GM23248 (cell line): ENCODE measurements around the gene CPA5. TPM values are rescaled to one million over a fixed set of nuclear protein-coding genes. Genes with fewer than 3 reads are reported as not detected.

Experiments
- DNase-seq: peaks from one replicate; pipeline ENCODE4 v3.0.0-alpha.2; 2015
- H2AFZ ChIP-seq: fragments of 200-600 bp; sonication (generic); 2 replicates; pipeline ENCODE4 v1.6.1; 2016; ENCODE audit warnings: antibody characterized with exemption
- H3F3A ChIP-seq: fragments of 200-600 bp; sonication (generic); 2 replicates; pipeline ENCODE4 v1.6.1; 2016; ENCODE audit warnings: mild to moderate bottlenecking, antibody characterized with exemption, mixed run types; ENCODE audit not compliant: insufficient read depth
- H3K27ac ChIP-seq: fragments of 200-600 bp; sonication (generic); 2 replicates; pipeline ENCODE4 v1.5.1; 2016; ENCODE audit warnings: mild to moderate bottlenecking
- H3K27me3 ChIP-seq: fragments of 200-600 bp; sonication (generic); replicated peaks from 2 replicates; pipeline ENCODE4 v1.6.1; 2016; ENCODE audit warnings: mild to moderate bottlenecking; ENCODE audit not compliant: insufficient read depth
- H3K36me3 ChIP-seq: fragments of 200-600 bp; sonication (generic); 2 replicates; pipeline ENCODE4 v1.6.1; 2016; ENCODE audit warnings: low read depth, mild to moderate bottlenecking
- H3K4me1 ChIP-seq: fragments of 200-600 bp; sonication (generic); 2 replicates; pipeline ENCODE4 v1.6.1; 2016; ENCODE audit warnings: mild to moderate bottlenecking; ENCODE audit not compliant: insufficient read depth
- H3K4me2 ChIP-seq: fragments of 200-600 bp; sonication (generic); one replicate; pipeline ENCODE4 v1.6.1; 2016; ENCODE audit warnings: mild to moderate bottlenecking; ENCODE audit not compliant: unreplicated experiment
- H3K4me3 ChIP-seq: fragments of 200-600 bp; sonication (generic); 2 replicates; pipeline ENCODE4 v1.5.1; 2016; ENCODE audit warnings: mild to moderate bottlenecking
- H3K79me2 ChIP-seq: fragments of 200-600 bp; sonication (generic); 2 replicates; pipeline ENCODE4 v1.6.1; 2016; ENCODE audit warnings: mild to moderate bottlenecking; ENCODE audit not compliant: insufficient read depth
- H3K9ac ChIP-seq: fragments of 200-600 bp; sonication (generic); 2 replicates; pipeline ENCODE4 v1.6.1; 2016; ENCODE audit warnings: mild to moderate bottlenecking
- H3K9me2 ChIP-seq: fragments of 200-600 bp; sonication (generic); 2 replicates; pipeline ENCODE4 v1.6.1; 2016; ENCODE audit warnings: mixed run types, mild to moderate bottlenecking, moderate library complexity; ENCODE audit not compliant: insufficient read depth
- H3K9me3 ChIP-seq: fragments of 200-600 bp; sonication (generic); one replicate; pipeline ENCODE4 v1.6.1; 2017; ENCODE audit warnings: low read depth
- H4K20me1 ChIP-seq: fragments of 200-600 bp; sonication (generic); 2 replicates; pipeline ENCODE4 v1.6.0; 2016; ENCODE audit not compliant: insufficient read depth
- EZH2 ChIP-seq: fragments of 200-600 bp; sonication (generic); IDR thresholded peaks from 2 replicates; pipeline ENCODE4 v1.6.1; 2018; ENCODE audit warnings: antibody characterized with exemption, mild to moderate bottlenecking; ENCODE audit not compliant: insufficient read depth, poor library complexity, severe bottlenecking
- EZH2phosphoT487 ChIP-seq: fragments of 200-600 bp; sonication (generic); IDR thresholded peaks from 2 replicates; pipeline ENCODE4 v1.6.1; 2018; ENCODE audit warnings: antibody characterized with exemption, moderate library complexity, mild to moderate bottlenecking, low read depth; ENCODE audit not compliant: insufficient read depth
- WGBS, 2 experiments: methylation state at CpG; one replicate each; pipeline ENCODE4 v1.1.6; 2015 to 2017; ENCODE audit warnings: low lambda C conversion rate in 2 of 2, low coverage in 1 of 2; ENCODE audit errors: missing lambda C conversion rate in 2 of 2; 5-methylcytosine and 5-hydroxymethylcytosine counted together
- in situ Hi-C: fragments of 300-500 bp; cut with MboI; formaldehyde crosslinking; loops from 2 replicates; pipeline ENCODE4 v1.15.0; 2020
- polyA plus RNA-seq: library from polyadenylated mRNA; unstranded; fragments of >200 nt; fragmentation: Nextera tagmentation; extraction: Ambion mirVana; gene quantifications from 2 replicates; pipeline ENCODE4 v1.2.1, GENCODE V29; 2016
- total RNA-seq: library from RNA; depleted of rRNA; stranded (reverse); fragments of >200 nt; shearing (Covaris generic); gene quantifications from 2 replicates; pipeline ENCODE4 v1.2.3, GENCODE V29; 2014

CPA5 gene
- total and polyA plus RNA-seq, 2 experiments from 2014 or later: 0.23 TPM; not detected in 1

DNA sequence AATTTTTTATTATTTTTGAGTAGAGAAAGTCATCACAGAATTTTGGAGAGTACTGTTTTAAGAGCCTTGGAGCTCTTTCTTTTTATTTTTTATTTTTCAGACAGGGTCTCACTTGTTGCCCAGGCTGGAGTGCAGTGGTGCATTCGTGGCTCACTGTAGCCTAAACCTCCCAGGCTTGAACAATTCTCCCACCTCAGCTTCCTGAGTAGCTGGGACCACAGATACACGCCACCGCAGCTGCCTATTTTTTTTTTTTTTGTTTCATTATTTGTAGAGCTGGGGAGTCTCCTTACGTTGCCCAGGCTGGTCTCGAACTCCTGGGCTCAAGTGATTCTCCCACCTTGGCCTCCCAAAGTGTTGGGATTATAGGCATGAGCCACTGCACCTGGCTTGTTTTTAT, 41.1 kb upstream of the CPA5 start:
- in situ Hi-C loops: no loop called here
- no peaks in the 10 kb centered on the region for H3K79me2 ChIP-seq

DNA sequence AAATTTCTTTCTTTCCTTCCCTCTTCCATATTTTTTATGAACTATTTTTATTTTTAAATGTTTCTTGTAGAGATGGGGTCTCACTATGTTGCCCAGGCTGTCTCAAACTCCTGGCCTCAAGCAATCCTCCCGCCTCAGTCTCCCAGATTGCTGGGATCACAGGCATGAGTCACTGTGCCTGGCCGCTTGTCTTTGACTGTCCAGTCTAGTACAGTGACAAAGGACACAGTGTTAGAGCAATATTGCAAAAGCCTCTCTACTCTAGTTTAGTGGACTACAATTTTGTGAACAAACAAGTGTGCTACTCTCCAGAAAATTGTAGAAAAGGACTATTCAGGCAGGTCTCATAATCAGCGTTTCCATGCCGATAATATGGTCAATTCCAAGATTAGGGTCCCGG, 40.6 kb upstream of the CPA5 start:
- H4K20me1 ChIP-seq: no peaks in the 10 kb centered on the region
- no peak for DNase-seq
- no peaks in the 10 kb centered on the region for H3K79me2 ChIP-seq

More for the DNA sequence above, 41.1 kb upstream of the CPA5 start:
- H3K9ac ChIP-seq: no peak overlapping the region
- TF ChIP-seq EZH2phosphoT487 (no peak), EZH2 (no peak)
- no peaks in the 10 kb centered on the region for H3K36me3 ChIP-seq
- no peak overlapping the region for H2AFZ ChIP-seq
- no peak overlapping the region for H3K4me3 ChIP-seq
- no peaks in the 10 kb centered on the region for H3K27me3 ChIP-seq
- H3K9me2 ChIP-seq: no peaks in the 10 kb centered on the region
- no peaks in the 10 kb centered on the region for H3K4me1 ChIP-seq
- no peak for DNase-seq
- H4K20me1 ChIP-seq: no peaks in the 10 kb centered on the region
- no peaks in the 10 kb centered on the region for H3F3A ChIP-seq
- WGBS, 2 experiments: 72 to 78% methylated on average over 5 of the region's 5 CpGs
- no peak overlapping the region for H3K27ac ChIP-seq
- H3K4me2 ChIP-seq: no peak overlapping the region
- no peaks in the 10 kb centered on the region for H3K9me3 ChIP-seq

DNA sequence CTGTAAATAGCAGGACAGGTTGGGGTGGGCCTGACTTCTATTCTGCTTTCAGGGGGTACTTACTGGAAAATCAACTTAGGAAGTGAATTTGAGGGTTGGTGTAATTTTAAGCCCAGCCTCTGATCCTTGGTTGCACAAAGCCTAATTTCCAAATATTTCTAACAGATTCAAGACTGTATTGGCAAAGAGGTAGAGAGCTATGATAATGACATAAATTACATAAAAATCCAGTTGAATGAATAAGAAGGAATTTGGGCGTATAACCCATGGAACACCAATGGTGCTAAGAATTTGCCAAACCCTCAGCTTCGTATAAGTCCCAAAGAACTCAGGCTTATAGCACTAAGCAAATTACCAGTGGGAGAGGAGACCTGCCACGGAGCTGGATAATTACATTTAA, 39.7 kb upstream of the CPA5 start:
- DNase-seq: no peak
- no peak for TF ChIP-seq EZH2phosphoT487
- no peak for TF ChIP-seq EZH2
- 64 to 70% methylated on average over 3 of the region's 3 CpGs for WGBS, 2 experiments
- Histone ChIP-seq H2AFZ (no peak overlapping the region), H3K4me1 (no peaks in the 10 kb centered on the region), H3K4me3 (no peak overlapping the region), H3K9me3 (no peaks in the 10 kb centered on the region), H3K9me2 (no peaks in the 10 kb centered on the region), H3K36me3 (no peaks in the 10 kb centered on the region), H3K9ac (no peak overlapping the region), H3K27ac (no peak overlapping the region), H4K20me1 (no peaks in the 10 kb centered on the region), H3F3A (no peaks in the 10 kb centered on the region), H3K79me2 (no peaks in the 10 kb centered on the region), H3K27me3 (no peaks in the 10 kb centered on the region), H3K4me2 (no peak overlapping the region)
- in situ Hi-C loops: no loop called here

More for the DNA sequence above, 40.6 kb upstream of the CPA5 start:
- Histone ChIP-seq H3K36me3 (no peaks in the 10 kb centered on the region), H3F3A (no peaks in the 10 kb centered on the region), H3K27ac (no peak overlapping the region), H3K9ac (no peak overlapping the region), H3K4me3 (no peak overlapping the region), H3K4me1 (no peaks in the 10 kb centered on the region), H3K9me2 (no peaks in the 10 kb centered on the region), H3K9me3 (no peaks in the 10 kb centered on the region), H2AFZ (no peak overlapping the region), H3K4me2 (no peak overlapping the region), H3K27me3 (no peaks in the 10 kb centered on the region)
- in situ Hi-C loops: no loop called here
- WGBS, 2 experiments: 92 to 97% methylated on average over 5 of the region's 5 CpGs
- TF ChIP-seq EZH2 (no peak), EZH2phosphoT487 (no peak)

DNA sequence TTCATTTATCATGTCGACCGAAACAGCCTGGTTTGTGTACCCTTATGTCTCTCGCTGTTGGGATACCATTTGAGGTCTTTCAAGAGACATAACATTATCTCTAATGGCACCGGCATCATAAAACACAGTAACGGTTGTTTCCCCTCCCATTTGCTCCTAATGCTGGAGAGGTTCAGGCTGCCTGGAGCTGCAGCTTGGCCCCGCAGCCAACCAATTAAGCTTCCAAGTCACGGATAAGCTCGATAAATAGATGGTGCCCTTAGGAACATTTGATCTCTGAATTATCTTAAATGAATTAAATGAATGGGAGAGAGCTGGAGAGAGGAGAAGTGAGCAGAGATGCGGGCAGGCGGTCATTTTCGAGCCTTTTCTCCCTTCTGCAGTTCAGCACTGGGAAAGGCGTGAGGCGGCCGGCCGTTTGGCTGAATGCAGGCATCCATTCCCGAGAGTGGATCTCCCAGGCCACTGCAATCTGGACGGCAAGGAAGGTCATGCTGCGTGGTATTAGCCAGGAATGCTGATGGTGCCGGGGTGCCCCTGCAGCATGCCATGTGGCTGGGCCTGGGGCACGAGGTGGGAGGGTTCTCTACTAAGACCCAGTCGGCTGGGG, 39.1 kb upstream of the CPA5 start:
- no peak overlapping the region for H3K9ac ChIP-seq
- WGBS, 2 experiments: 75% methylated on average over 21 of the region's 21 CpGs
- H3K27ac ChIP-seq: no peak overlapping the region
- H3K27me3 ChIP-seq: no peaks in the 10 kb centered on the region
- no peaks in the 10 kb centered on the region for H3K9me2 ChIP-seq
- H3K4me1 ChIP-seq: no peaks in the 10 kb centered on the region
- no peaks in the 10 kb centered on the region for H3K9me3 ChIP-seq
- TF ChIP-seq EZH2 (no peak), EZH2phosphoT487 (no peak)
- H3K36me3 ChIP-seq: no peaks in the 10 kb centered on the region
- no peak overlapping the region for H3K4me2 ChIP-seq
- H3K79me2 ChIP-seq: no peaks in the 10 kb centered on the region
- no peaks in the 10 kb centered on the region for H4K20me1 ChIP-seq
- no peak overlapping the region for H2AFZ ChIP-seq
- no peak overlapping the region for H3K4me3 ChIP-seq
- no peak for DNase-seq
- no peaks in the 10 kb centered on the region for H3F3A ChIP-seq
- in situ Hi-C loops: no loop called here

DNA sequence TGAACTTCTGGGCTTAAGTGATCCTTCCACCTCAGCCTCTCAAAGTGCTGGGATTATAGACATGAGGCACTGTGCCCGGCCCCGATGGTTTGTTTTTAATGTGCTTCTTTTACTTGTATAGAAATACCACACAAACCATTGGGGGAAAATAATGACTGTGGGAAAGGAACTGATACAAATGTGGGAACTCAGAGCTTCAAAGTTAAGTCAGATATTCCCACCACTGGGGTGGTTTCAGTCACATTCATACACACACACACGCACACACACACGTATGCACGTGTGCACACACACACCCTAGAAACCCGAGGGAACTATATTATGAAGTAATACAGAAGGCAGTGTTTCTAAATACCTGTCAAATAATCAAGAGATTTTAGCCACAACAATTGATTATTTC, 34.6 kb upstream of the CPA5 start:
- no peaks in the 10 kb centered on the region for H3K36me3 ChIP-seq
- no peak overlapping the region for H3K4me2 ChIP-seq
- no peak overlapping the region for H3K27ac ChIP-seq
- H3K9ac ChIP-seq: no peak overlapping the region
- no peaks in the 10 kb centered on the region for H3K79me2 ChIP-seq
- H3K9me2 ChIP-seq: no peaks in the 10 kb centered on the region
- TF ChIP-seq EZH2phosphoT487: no peak
- no peak for TF ChIP-seq EZH2
- DNase-seq: no peak
- H3F3A ChIP-seq: no peaks in the 10 kb centered on the region
- H3K4me1 ChIP-seq: no peaks in the 10 kb centered on the region
- H3K9me3 ChIP-seq: no peaks in the 10 kb centered on the region
- WGBS, 2 experiments: 88 to 94% methylated on average over 6 of the region's 6 CpGs
- no peaks in the 10 kb centered on the region for H3K27me3 ChIP-seq
- no peak overlapping the region for H3K4me3 ChIP-seq
- H2AFZ ChIP-seq: no peak overlapping the region
- in situ Hi-C loops: no loop called here
- H4K20me1 ChIP-seq: no peaks in the 10 kb centered on the region
